ENCODE measurements around the gene LPO.

- TF ChIP-seq, protein P1, sequence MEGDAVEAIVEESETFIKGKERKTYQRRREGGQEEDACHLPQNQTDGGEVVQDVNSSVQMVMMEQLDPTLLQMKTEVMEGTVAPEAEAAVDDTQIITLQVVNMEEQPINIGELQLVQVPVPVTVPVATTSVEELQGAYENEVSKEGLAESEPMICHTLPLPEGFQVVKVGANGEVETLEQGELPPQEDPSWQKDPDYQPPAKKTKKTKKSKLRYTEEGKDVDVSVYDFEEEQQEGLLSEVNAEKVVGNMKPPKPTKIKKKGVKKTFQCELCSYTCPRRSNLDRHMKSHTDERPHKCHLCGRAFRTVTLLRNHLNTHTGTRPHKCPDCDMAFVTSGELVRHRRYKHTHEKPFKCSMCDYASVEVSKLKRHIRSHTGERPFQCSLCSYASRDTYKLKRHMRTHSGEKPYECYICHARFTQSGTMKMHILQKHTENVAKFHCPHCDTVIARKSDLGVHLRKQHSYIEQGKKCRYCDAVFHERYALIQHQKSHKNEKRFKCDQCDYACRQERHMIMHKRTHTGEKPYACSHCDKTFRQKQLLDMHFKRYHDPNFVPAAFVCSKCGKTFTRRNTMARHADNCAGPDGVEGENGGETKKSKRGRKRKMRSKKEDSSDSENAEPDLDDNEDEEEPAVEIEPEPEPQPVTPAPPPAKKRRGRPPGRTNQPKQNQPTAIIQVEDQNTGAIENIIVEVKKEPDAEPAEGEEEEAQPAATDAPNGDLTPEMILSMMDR (IDR thresholded peaks at IDR 0.05; ENCODE audit: low read depth, low read length): no peak
- TF ChIP-seq EZH2phosphoT487 (IDR thresholded peaks at IDR 0.05; ENCODE audit: low read depth): no peak
Observed at GRCh38 chr17:58264407-58265103, 26.2 kb downstream of the LPO start.
